Pulmonary artery endothelial cell (primary cell): Measurements from ENCODE around the gene STIMATE. TPM values are rescaled to one million over a fixed set of nuclear protein-coding genes. Genes with fewer than 3 reads are reported as not detected.
A peak's percentile ranks its signal among the peaks of the same experiment; 100 is the strongest.

Source experiments
- DNase-seq: peaks from one replicate; pipeline ENCODE4 v3.0.0-alpha.2; 2011; ENCODE audit warnings: low read depth, low spot score
- total RNA-seq: library from RNA; depleted of rRNA; stranded (reverse); fragments of >200 nt; gene quantifications from 2 replicates; pipeline ENCODE4 v1.2.3, GENCODE V29; 2014

Gene STIMATE
- total RNA-seq, 1 donor from 2014 or later: 12.3 TPM

GRCh38 chr3:52870471-52870870 lies 26.9 kb downstream of the STIMATE start:
- no peak for DNase-seq

GRCh38 chr3:52866427-52866826 lies 30.9 kb downstream of the STIMATE start:
- DNase-seq: no peak

DNA sequence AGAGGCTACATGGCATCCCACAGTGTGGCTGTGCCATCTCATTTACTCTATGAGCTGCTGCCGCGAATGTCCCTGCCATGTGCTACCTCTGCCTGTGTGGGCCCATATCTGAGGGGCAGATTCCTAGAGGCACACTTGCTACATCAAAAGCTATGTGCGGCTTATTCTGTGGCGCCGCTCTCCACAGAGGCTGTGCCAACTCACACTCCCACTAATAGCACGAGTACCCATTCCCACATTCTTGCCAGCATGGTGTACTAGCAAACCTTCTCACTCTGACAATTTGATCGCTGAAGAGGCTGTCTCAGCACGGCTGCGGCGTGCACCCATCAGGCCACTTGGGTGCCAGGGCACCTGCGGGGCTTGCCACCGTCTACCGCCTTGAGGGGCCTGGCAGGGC lies 31.4 kb downstream of the STIMATE start:
- DNase-seq: no peak

DNA sequence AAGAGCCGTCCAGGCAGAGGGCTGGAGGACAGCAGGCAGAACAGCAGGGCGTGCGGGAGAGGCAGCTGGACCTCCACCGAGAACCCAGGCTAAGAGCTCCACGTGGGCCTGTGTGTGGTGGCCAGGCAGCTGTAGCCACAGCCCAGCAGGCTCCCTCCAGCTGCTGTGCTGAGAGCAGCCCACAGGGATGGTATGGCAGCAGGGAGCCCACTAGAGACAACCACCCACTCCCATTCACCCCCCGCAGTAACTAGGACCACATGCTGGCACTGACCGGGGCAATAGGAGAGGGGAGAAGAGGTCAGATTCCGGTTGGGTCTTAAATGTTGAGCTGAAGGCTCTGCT lies 37.0 kb downstream of the STIMATE start:
- no peak for DNase-seq

DNA sequence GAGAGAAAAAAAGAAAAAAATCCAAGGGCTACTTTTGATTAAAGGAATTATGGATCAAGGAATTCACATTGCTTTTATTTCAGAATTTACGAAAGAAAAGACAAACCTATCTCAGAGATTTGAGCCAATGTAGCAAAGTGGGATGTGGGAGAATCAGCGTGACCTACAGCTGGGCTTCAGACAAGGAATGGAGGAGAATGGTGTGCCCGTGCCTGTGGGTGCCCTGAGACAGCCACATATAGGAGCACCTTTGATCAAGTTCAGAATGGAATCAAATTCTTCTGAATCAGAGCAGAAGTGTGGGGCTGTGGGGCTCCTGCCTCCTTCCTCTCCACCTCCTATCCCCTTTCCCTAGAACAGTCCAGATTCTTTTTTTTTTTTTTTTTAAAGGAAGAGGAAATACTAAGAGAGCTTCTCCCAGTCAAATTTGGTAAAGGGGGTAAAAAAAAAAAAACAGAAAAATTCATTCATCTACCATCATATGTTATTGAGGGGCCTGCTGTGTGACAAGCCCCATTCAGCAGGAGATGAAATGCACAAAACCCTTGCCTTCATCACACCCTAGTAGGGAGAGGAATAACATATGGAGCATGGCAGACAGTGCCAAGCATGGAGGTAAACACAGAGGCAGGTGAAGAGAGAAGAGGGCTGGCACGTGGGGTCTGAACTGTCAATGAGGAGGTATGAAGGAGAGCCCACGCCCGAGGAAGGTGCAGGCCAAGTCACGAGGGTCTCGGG lies 37.5 kb downstream of the STIMATE start:
- no peak for DNase-seq

DNA sequence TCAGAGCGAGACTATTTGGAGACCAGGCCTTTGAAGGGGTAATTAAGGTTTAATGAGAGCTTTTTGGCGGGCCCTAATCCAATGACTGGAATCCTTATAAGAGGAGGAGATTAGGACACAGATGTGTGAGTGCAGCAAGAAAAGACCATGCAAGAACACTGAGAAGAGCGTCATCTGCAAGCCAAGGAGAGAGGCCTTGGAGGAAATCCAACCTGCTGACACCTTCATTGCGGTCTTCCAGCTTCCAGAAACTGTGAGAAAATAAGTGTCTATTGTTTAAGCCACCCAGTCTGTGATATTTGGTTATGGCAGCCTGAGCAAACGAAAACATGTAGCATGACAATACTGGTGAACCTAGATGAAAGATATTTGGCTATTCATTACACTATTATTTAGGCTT lies 39.5 kb downstream of the STIMATE start:
- no peak for DNase-seq

DNA sequence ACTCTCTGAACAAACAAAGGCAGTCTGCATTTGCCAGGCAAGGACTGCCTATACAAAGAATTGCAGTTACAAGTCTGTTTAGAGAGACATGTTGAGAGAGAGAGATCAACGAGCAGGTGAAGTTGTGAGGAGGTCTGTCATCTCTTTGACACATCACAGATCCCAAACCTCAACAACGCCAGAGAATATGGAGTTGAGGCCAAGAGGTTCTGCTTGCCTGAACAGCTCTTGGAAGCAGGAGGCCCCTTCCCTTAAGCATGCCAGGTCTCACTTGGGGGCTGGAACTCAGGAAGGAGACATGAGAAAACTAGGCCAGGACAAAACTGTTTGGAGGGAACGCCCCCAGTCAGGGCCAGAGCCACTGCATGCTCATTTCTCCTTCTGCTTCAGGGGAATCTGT lies 40.2 kb downstream of the STIMATE start:
- no peak for DNase-seq

DNA sequence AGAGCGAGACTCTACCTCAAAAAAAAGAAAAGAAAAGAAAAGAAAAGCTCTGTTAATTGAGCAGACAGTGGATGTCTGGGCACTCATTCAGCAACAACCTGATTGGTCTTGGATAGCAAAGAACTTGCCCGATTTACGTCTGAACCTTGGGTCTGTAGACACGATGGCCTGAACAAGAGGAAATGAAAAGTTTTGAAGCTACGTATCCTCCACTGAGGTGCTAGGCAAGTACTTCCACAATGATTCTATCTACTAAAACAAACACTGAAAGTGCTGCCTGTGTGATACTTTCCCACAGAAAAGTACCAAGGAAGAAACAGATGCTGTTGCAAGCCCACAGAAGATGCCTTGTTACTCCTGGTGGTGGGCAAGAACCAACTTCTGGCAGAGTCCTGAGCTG lies 40.7 kb downstream of the STIMATE start:
- no peak for DNase-seq

GRCh38 chr3:52854013-52854412 lies 43.3 kb downstream of the STIMATE start:
- DNase-seq: no peak

- no peak for DNase-seq
Measured at GRCh38 chr3:52852419-52852818, 44.9 kb downstream of the STIMATE start.

DNA sequence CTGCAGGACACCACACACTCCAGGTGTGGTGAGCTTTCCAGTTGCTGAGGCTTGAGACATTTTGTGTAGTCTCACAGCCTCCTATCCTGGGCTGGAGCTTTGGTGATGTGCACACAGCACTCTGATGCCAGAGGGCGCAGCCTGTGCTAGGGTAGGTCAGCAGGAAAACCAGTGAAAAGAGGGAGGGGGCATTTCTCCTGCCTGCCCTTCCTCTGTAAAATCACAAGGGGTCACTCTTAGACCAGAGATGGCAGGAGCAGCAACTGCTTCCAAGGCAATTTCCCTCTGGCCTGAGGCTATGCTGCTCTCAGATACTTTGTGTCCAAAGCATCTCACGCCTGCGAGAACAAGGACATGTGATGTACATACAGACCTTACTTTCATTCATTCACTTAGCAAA lies 46.0 kb downstream of the STIMATE start:
- DNase-seq: peak; percentile 13

DNA sequence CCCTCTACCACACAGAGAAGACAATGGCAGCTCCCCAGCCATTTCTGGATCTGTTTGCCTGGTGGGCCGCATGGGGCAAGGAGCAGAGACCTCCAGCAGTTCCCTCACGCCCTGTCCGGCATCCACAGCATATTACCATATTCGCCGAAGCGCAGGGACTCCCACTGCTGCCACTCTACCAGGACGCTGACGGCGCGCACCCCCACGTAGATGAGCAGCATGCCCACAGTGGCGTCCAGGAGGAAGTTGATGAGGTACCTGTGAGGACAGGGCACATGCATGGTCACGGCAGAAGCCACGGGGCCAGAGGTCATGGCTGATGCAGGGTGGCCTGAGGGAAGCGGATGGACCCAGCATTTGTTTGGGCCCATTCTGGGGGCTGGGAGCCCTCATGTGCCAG lies 47.7 kb downstream of the STIMATE start:
- no peak for DNase-seq

DNA sequence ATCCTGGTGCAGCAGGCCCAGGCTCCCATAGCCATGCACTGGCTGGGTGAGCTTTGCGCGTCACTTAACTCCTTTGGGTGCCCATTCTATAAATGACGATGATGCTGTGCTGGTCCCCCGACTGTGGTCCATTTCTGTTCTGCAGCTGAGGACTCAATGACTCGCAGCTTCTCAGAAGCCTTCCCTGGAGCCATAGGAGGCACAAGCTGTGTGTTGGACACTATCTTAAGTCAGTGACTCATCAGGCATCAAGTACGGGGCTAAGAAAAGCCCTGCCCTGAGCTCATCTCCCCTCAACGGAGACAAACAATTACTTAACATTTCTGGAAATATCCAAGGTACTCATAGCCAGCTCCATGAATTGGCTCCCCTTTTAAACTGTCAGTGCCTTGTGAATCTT lies 48.7 kb downstream of the STIMATE start:
- no peak for DNase-seq

DNA sequence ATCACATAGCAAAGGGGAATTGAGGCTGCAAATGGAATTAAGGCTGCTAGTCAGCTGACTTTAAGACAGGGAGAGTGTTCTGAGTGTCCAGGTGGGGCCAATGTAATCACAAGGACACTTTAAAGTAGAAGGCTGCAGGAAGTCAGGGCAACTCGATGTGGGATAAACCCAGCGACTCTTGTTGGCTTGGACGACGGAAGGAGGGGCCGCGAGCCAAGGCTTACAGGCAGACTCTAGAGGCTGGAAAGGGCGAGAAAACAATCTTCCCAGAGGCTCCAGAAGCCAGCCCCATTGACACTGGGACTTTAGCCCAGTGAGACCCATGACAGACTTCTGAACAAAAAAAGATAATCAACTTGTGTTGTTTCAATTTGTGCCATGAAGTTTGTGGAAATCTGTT lies 49.6 kb downstream of the STIMATE start:
- no peak for DNase-seq

- no peak for DNase-seq
Measured at GRCh38 chr3:52847241-52847640, 50.1 kb downstream of the STIMATE start.

DNA sequence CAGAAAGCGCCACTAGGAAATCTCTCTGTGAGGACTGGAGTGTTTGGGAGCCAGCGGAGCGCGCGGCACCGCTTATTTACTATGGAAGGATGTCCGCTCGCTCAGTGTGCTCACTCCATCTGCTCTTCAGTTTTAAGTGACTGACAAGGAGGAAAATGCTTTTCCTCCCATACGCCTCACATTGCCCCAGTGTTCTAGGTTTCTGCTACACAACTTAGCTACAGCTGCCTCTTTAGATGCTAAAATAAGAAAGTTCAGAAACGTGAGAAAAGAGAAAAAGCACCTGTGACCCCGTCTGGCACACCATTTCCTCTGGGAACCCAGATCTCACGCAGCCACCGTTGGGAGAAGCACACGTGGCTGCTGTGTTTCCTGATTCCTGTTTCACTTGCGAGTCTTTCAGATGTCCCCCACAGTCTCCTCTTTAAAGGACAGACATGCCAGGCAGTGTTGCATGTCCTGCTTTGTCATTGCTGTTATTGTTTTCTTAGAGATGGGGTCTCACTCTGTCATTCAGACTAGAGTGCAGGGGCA lies 50.8 kb downstream of the STIMATE start:
- no peak for DNase-seq

DNA sequence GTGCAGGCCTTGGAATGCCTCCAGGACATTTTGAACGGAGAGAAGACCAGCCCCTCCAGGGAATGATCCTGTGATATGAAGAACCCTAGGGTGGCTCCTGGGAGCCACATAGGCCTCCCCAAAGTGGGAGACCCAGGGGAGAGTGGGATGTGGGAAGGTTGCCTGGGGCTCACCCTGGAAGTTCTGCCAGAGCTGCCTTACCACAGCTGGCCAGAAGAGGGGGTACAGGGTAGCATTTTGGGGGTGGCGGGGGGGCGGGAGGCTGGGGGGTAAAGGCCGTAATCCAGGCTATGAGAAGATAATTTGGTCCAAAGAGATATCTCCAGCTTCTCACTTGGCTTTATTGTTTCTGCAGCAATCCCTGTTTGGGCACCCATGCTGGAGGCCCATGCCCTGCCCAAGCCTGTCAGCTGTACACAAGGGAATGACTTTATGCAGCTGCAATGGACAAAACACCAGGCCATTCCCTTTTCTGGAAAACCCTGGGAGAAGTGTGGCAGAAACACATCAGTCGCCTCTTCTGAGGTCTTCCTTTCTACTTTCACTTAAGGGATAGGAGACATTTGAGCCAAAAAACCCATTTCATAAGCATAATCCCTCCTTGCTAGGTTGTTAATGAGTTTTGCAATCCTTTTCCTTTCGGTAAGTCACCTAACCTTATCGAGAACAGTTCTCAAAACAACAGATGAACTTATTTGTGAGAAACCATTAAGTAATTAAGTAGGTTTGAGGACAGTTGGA lies 51.5 kb downstream of the STIMATE start:
- DNase-seq: no peak

DNA sequence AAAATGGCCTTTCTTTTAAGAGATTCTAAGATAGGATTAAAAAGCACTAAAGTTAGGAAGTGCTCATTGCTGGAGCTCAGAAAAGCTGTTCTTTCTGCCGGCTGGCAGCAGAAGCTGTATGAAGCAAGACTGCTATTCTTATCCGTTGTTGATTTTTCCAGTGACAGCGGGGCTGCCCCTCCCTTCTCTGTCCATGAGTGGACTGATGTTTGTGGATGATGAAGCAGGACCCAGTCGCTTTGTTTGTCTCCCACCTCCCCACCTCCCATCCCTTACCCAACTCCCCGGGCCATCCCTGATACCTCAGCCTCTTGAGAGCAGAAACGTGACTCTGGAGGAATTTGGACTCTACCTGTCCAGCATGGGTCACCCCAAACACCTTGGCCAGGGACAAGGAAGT lies 52.2 kb downstream of the STIMATE start:
- no peak for DNase-seq

DNA sequence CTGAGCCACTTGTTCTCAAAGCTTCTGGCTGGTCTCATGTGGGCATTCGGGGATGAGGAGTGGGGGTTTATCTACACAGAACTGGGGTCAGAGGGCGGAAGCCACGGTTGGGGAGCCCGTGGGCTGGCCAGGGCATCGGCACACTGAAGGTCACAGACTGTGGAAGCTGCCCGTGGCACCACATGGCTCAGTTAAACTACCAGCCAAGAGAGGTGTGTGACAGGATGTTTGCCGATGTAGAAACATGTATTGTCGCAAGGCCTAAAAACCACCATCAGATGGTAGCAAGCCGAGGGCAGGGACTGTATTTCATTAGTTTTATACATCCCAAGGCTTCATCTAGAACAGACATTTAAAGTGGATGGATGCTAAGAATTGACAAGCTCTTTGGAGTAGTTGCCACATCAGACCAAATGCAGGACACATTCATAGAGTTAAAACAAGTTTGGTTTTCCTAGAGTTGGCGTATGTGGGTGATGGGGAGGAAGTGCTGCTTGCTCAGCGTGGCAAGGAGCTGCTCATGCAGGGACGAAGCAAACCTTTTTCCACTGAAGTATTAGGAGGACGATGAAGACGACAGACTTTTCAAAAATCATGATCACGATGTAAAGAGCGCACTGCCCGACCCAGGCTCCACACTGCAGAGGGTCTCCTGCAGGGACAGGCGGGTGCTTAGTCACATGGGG lies 52.9 kb downstream of the STIMATE start:
- no peak for DNase-seq

DNA sequence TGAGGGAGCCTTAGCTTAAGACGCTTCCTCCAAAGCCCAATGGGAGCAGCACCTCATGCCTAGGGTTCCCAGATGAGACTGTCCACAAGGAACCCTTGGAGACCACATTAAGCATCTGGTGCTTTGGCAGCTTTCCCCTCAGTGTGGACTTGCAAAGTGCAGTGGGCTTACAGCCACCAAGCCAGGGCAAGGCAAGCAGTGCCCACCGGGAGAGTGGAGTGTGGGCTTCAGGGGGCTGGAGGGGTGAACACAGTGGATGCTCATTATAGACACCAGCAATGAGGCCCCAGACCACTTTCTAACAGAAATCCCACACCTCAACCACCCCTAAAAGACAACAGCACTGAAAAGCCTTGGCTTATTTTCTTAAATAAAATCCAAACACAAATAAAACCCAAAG lies 53.5 kb downstream of the STIMATE start:
- DNase-seq: no peak

GRCh38 chr3:52843108-52843865 lies 54.1 kb downstream of the STIMATE start:
- no peak for DNase-seq

DNA sequence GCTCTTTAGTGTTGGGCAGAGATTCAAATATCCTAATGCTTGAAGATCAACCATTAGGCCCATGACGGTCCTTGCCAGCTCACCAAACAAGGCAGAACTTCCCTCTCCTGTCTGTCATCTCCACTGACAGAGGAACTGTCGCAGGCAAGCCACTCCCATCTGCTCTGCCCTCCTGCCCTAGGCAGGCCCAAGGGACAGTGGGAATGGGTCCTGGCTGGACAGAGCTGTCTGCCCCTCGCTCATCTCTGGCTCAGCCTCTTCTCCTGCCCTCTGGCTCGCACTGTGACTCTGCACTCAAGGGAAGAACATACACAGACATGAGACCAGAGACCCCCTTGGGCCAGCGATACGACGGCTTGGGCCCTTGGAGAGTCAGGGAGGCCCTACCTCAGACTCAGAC lies 54.9 kb downstream of the STIMATE start:
- DNase-seq: no peak
